HFFc6 (cell line): ENCODE data around the gene FHIT. TPM values are rescaled to one million over a fixed set of nuclear protein-coding genes. Genes with fewer than 3 reads are reported as not detected.

Experiments used
- DNase-seq: peaks from one replicate; pipeline ENCODE4 v3.0.0-alpha.2; 2018
- H3K27ac Mint-ChIP-seq: 2 replicates; pipeline ENCODE4 v1.8.0; 2020; ENCODE audit warnings: mild to moderate bottlenecking, mixed read lengths
- H3K27me3 Mint-ChIP-seq: 2 replicates; pipeline ENCODE4 v1.8.0; 2021; ENCODE audit warnings: mild to moderate bottlenecking, moderate library complexity, mixed read lengths; ENCODE audit not compliant: insufficient read depth
- H3K36me3 Mint-ChIP-seq: 2 replicates; pipeline ENCODE4 v1.8.0; 2021; ENCODE audit warnings: low read depth, mixed read lengths
- H3K4me1 Mint-ChIP-seq: 2 replicates; pipeline ENCODE4 v1.8.0; 2020; ENCODE audit warnings: low read depth, mixed read lengths
- H3K4me3 Mint-ChIP-seq: 2 replicates; pipeline ENCODE4 v1.8.0; 2020; ENCODE audit warnings: mild to moderate bottlenecking, moderate library complexity, mixed read lengths
- H3K9me3 Mint-ChIP-seq: 2 replicates; pipeline ENCODE4 v1.8.0; 2020; ENCODE audit warnings: mild to moderate bottlenecking, mixed read lengths
- total RNA-seq, 6 experiments: library from RNA; stranded (reverse); fragmentation: NEBNext Ultra II Directional; extraction: Animal tissue kit (Norgen Biotek cat#: 25700); gene quantifications; 2 replicates in 1 of 6; 3 replicates in 5 of 6; pipeline ENCODE4 v1.2.3, GENCODE V29; 2021
- TF ChIP-seq, protein P1 (sequence below): fragments of 200-600 bp; sonication (generic); IDR thresholded peaks from 2 replicates; pipeline ENCODE4 v1.5.0; 2021; ENCODE audit warnings: antibody characterized with exemption, mild to moderate bottlenecking

FHIT gene
- total RNA-seq, 6 experiments from 2014 or later, result 0.33 to 0.38 TPM; not detected in 4

GRCh38 chr3:60531759-60532158 is 719.5 kb downstream of the FHIT start:
- Mint-ChIP-seq H3K27me3 (0 out of 2 replicates have a peak, but pooled peaks cover 2% of the 10 kb centered on the region), H3K36me3 (no peaks in the 10 kb centered on the region)
- DNase-seq, result no peak

DNA sequence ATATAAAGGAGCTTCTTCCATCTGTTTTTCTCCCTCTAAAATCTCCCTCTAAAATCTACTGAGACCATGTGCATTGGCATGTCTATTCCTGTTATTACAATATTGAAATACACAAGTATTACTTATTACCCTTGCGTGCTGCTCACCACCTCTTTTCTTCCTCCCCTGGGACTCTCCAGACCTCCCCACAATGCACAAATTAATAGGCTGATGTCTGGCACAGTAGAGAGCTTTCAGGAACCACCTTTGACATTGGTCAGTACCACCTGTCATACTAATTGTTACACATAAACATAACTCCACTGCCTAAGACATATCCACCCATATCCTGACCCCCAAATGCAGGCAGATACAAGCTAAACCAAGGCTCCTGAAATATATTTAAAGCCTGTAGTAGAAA is 722.6 kb downstream of the FHIT start:
- Mint-ChIP-seq H3K4me3 (no peak overlapping the region), H3K4me1 (no peaks in the 10 kb centered on the region), H3K27ac (no peak overlapping the region), H3K27me3 (peaks cover 2% of the 10 kb centered on the region; the same call in 1 of the 2 replicates), H3K9me3 (peaks cover 4% of the 10 kb centered on the region; the same call in 1 of the 2 replicates), H3K36me3 (no peaks in the 10 kb centered on the region)
- no peak for DNase-seq
- TF ChIP-seq, protein P1, sequence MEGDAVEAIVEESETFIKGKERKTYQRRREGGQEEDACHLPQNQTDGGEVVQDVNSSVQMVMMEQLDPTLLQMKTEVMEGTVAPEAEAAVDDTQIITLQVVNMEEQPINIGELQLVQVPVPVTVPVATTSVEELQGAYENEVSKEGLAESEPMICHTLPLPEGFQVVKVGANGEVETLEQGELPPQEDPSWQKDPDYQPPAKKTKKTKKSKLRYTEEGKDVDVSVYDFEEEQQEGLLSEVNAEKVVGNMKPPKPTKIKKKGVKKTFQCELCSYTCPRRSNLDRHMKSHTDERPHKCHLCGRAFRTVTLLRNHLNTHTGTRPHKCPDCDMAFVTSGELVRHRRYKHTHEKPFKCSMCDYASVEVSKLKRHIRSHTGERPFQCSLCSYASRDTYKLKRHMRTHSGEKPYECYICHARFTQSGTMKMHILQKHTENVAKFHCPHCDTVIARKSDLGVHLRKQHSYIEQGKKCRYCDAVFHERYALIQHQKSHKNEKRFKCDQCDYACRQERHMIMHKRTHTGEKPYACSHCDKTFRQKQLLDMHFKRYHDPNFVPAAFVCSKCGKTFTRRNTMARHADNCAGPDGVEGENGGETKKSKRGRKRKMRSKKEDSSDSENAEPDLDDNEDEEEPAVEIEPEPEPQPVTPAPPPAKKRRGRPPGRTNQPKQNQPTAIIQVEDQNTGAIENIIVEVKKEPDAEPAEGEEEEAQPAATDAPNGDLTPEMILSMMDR, result no peak

More at GRCh38 chr3:60531759-60532158, 719.5 kb downstream of the FHIT start:
- TF ChIP-seq, protein P1, result no peak
- H3K4me1 Mint-ChIP-seq, result no peaks in the 10 kb centered on the region
- H3K4me3 Mint-ChIP-seq, result no peak overlapping the region
- H3K9me3 Mint-ChIP-seq, result peaks cover 4% of the 10 kb centered on the region; the same call in 1 of the 2 replicates
- H3K27ac Mint-ChIP-seq, result no peak overlapping the region

GRCh38 chr3:60523536-60523935 is 727.7 kb downstream of the FHIT start:
- peaks cover 13% of the 10 kb centered on the region for H3K9me3 Mint-ChIP-seq
- H3K4me3 Mint-ChIP-seq, result no peak overlapping the region
- TF ChIP-seq, protein P1, result no peak
- peaks cover 2% of the 10 kb centered on the region for H3K27me3 Mint-ChIP-seq
- no peaks in the 10 kb centered on the region for H3K4me1 Mint-ChIP-seq
- peaks cover 5% of the 10 kb centered on the region for H3K36me3 Mint-ChIP-seq
- H3K27ac Mint-ChIP-seq, result no peak overlapping the region
- no peak for DNase-seq

- H3K27me3 Mint-ChIP-seq, result peaks cover 5% of the 10 kb centered on the region
- H3K9me3 Mint-ChIP-seq, result peaks cover 5% of the 10 kb centered on the region
- no peaks in the 10 kb centered on the region for H3K4me1 Mint-ChIP-seq
- no peak for DNase-seq
- H3K36me3 Mint-ChIP-seq, result peaks cover 5% of the 10 kb centered on the region
- no peak overlapping the region for H3K27ac Mint-ChIP-seq
- no peak overlapping the region for H3K4me3 Mint-ChIP-seq
- TF ChIP-seq, protein P1, result no peak
These were observed 734.1 kb downstream of the FHIT start for GRCh38 chr3:60517134-60517533.

GRCh38 chr3:60514866-60515265 is 736.4 kb downstream of the FHIT start:
- no peak for DNase-seq
- Mint-ChIP-seq H3K27ac (no peak overlapping the region), H3K4me1 (no peaks in the 10 kb centered on the region), H3K36me3 (no peaks in the 10 kb centered on the region), H3K27me3 (peaks cover 5% of the 10 kb centered on the region), H3K9me3 (no peaks in the 10 kb centered on the region; the same call in 1 of the 2 replicates), H3K4me3 (no peak overlapping the region)
- TF ChIP-seq, protein P1, result no peak
